ENCODE results near the gene CEMIP. TPM values are rescaled to one million over a fixed set of nuclear protein-coding genes. Genes with fewer than 3 reads are reported as not detected.

CEMIP gene
- total and polyA plus RNA-seq, 2 of the 13 experiments (the other 11 are each of a cell fraction or from before 2014, with no cell fraction given), result 4.3 to 28.5 TPM

DNA sequence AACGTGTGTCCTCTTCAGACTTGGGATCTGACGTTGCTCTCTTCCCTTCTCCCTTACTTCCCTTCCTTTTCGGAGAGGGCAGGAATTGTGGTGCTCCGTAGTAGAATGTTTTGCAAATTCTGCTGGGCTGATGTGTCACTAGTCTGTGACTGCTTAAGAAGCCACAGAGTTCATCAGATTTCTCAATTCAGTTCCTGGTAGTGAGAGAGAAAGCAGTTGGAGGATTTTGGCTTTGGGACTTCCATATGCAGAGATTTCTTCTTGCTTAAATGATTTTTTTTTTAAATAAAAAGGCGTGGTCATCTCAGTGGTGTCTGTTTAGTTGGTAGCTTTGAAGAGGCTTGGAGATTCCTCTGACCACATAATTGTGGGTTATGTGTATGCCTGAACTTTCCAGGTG lies 10.1 kb downstream of the CEMIP start:
- H3K27ac ChIP-seq (ENCODE audit: extremely low read length, insufficient read depth, low read length), result no peak overlapping the region
- ATAC-seq (no peak), FAIRE-seq (no peak), DNase-seq (ENCODE audit: low spot score) (no peak)
- TF ChIP-seq ZSCAN12 (CRISPR knock-in tag; IDR thresholded peaks at IDR 0.05) (no peak), ZNF557 (CRISPR knock-in tag; IDR thresholded peaks at IDR 0.05) (no peak), ZNF781 (CRISPR knock-in tag; IDR thresholded peaks at IDR 0.05; ENCODE audit: borderline replicate concordance, not compliant biosample characterization) (no peak), KLF12 (CRISPR knock-in tag; IDR thresholded peaks at IDR 0.05; ENCODE audit: borderline replicate concordance) (no peak), PAWR (CRISPR knock-in tag; IDR thresholded peaks at IDR 0.05; ENCODE audit: borderline replicate concordance) (no peak), ZNF780A (CRISPR knock-in tag; IDR thresholded peaks at IDR 0.05) (no peak), CCDC6 (CRISPR knock-in tag; IDR thresholded peaks at IDR 0.05) (no peak), ZSCAN22 (CRISPR knock-in tag; IDR thresholded peaks at IDR 0.05) (no peak), ZNF563 (CRISPR knock-in tag; IDR thresholded peaks at IDR 0.05) (no peak), ZNF549 (CRISPR knock-in tag; IDR thresholded peaks at IDR 0.05) (no peak), BRCA1 (CRISPR knock-in tag; IDR thresholded peaks at IDR 0.05) (no peak), ZNF567 (CRISPR knock-in tag; IDR thresholded peaks at IDR 0.05; ENCODE audit: borderline replicate concordance) (no peak), KAT8 (CRISPR knock-in tag; IDR thresholded peaks at IDR 0.05) (no peak)
- TF ChIP-seq, protein P1, sequence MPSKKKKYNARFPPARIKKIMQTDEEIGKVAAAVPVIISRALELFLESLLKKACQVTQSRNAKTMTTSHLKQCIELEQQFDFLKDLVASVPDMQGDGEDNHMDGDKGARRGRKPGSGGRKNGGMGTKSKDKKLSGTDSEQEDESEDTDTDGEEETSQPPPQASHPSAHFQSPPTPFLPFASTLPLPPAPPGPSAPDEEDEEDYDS (CRISPR knock-in tag; IDR thresholded peaks at IDR 0.05), result no peak
- TF ChIP-seq, protein P2, sequence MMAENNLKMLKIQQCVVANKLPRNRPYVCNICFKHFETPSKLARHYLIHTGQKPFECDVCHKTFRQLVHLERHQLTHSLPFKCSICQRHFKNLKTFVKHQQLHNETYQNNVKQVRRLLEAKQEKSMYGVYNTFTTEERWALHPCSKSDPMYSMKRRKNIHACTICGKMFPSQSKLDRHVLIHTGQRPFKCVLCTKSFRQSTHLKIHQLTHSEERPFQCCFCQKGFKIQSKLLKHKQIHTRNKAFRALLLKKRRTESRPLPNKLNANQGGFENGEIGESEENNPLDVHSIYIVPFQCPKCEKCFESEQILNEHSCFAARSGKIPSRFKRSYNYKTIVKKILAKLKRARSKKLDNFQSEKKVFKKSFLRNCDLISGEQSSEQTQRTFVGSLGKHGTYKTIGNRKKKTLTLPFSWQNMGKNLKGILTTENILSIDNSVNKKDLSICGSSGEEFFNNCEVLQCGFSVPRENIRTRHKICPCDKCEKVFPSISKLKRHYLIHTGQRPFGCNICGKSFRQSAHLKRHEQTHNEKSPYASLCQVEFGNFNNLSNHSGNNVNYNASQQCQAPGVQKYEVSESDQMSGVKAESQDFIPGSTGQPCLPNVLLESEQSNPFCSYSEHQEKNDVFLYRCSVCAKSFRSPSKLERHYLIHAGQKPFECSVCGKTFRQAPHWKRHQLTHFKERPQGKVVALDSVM (CRISPR knock-in tag; IDR thresholded peaks at IDR 0.05), result no peak
- H3K4me2 ChIP-seq (ENCODE audit: low read depth, low read length), result no peak overlapping the region
- H3K27me3 ChIP-seq (ENCODE audit: control insufficient read depth in 1 of 2, insufficient read depth in 2 of 2, low read length in 2 of 2), result no peaks in the 10 kb centered on the region
- H4K20me1 ChIP-seq (ENCODE audit: insufficient read depth, low read length), result 0 out of 2 replicates have a peak, but pooled peaks cover 2% of the 10 kb centered on the region
- intact Hi-C loops (cut with micrococcal nuclease; ENCODE audit: unreplicated experiment), result no loop called here
- H3K4me3 ChIP-seq (replicated peaks in 1 of 3; ENCODE audit: insufficient read depth in 1 of 3, low read depth in 2 of 3, low read length in 3 of 3), result no peak overlapping the region
- no peaks in the 10 kb centered on the region for H3K9me3 ChIP-seq (ENCODE audit: low read length)
- in situ Hi-C loops (cut with HindIII; ENCODE audit: extremely low pct_ligation_motif_present, low pct_unique_long_range_greater_than_20kb), result no loop called here
- 95% methylated on average over 5 of the region's 5 CpGs for WGBS (ENCODE audit: low lambda C conversion rate)
- no peaks in the 10 kb centered on the region for H3K4me1 ChIP-seq (ENCODE audit: insufficient read depth, low read length)
- peaks cover 32 to 72% of the 10 kb centered on the region in 2 experiments for H3K36me3 ChIP-seq (replicated peaks in 1 of 2; ENCODE audit: control insufficient read depth in 1 of 2, insufficient read depth in 2 of 2, low read length in 2 of 2)
- H3K79me2 ChIP-seq (ENCODE audit: insufficient read depth, low read length), result no peaks in the 10 kb centered on the region
- no TSS peak for BruUV-seq (replicated peaks)
- CTCF ChIA-PET (ENCODE audit: low intra/inter-chr PET ratio, low total read pairs), result no interaction called here
- H2AFZ ChIP-seq (ENCODE audit: low read length), result no peak overlapping the region
- POLR2A ChIA-PET, result no interaction called here
- no peak overlapping the region for H3K9ac ChIP-seq (ENCODE audit: insufficient read depth, low read depth, low read length)
